SU-DHL-6 (cell line): ENCODE measurements around the gene B4GALT5.
A peak's percentile ranks its signal among the peaks of the same experiment; 100 is the strongest.

ENCODE experiments used
- H2AFZ ChIP-seq: fragments of 200-600 bp; sonication (generic); 2 replicates; pipeline ENCODE4 v1.6.1; 2014; ENCODE audit warnings: low read depth, mild to moderate bottlenecking, moderate library complexity, mixed read lengths, antibody characterized with exemption, low read length; ENCODE audit not compliant: severe bottlenecking
- H3F3A ChIP-seq: fragments of 200-600 bp; shearing (Covaris generic); 2 replicates; pipeline ENCODE4 v1.6.0; 2016; ENCODE audit warnings: antibody characterized with exemption, mild to moderate bottlenecking; ENCODE audit not compliant: insufficient read depth
- H3K27ac ChIP-seq: fragments of 200-600 bp; sonication (generic); 2 replicates; pipeline ENCODE4 v1.5.1; 2016; ENCODE audit warnings: low read depth, mild to moderate bottlenecking, low read length, moderate library complexity, mixed read lengths
- H3K27me3 ChIP-seq: fragments of 200-600 bp; sonication (generic), shearing (Covaris generic); 2 replicates; pipeline ENCODE4 v1.6.0; 2014; ENCODE audit warnings: mild to moderate bottlenecking, low read length
- H3K36me3 ChIP-seq: fragments of 200-600 bp; sonication (generic); 2 replicates; pipeline ENCODE4 v1.6.1; 2014; ENCODE audit warnings: mild to moderate bottlenecking, low read length, mixed read lengths
- H3K4me2 ChIP-seq: fragments of 300-600, 200-600 bp; shearing (Covaris generic), sonication (generic); 2 replicates; pipeline ENCODE4 v1.6.0; 2014; ENCODE audit warnings: low read length, low read depth, mild to moderate bottlenecking; ENCODE audit not compliant: poor library complexity, severe bottlenecking
- H3K4me3 ChIP-seq: fragments of 200-600 bp; sonication (generic); 2 replicates; pipeline ENCODE4 v1.5.1; 2014; ENCODE audit warnings: antibody characterized with exemption, low read length, mild to moderate bottlenecking, mixed read lengths; ENCODE audit not compliant: insufficient read depth, poor library complexity, severe bottlenecking
- H3K79me2 ChIP-seq: fragments of 200-600 bp; sonication (generic); 2 replicates; pipeline ENCODE4 v1.6.1; 2014; ENCODE audit warnings: mild to moderate bottlenecking, low read length, moderate library complexity; ENCODE audit not compliant: insufficient read depth
- H3K9ac ChIP-seq: fragments of 200-600 bp; sonication (generic); 2 replicates; pipeline ENCODE4 v1.7.0; 2014; ENCODE audit warnings: mild to moderate bottlenecking, low read length
- H3K9me2 ChIP-seq: fragments of 200-600 bp; sonication (generic); replicated peaks from 2 replicates; pipeline ENCODE4 v1.6.1; 2014; ENCODE audit warnings: low read length; ENCODE audit not compliant: insufficient read depth
- H3K9me3 ChIP-seq: fragments of 200-600 bp; sonication (generic); 2 replicates; pipeline ENCODE4 v1.6.1; 2014; ENCODE audit warnings: low read length, mixed read lengths; ENCODE audit not compliant: insufficient read depth
- H4K20me1 ChIP-seq: fragments of 200-600 bp; sonication (generic); 2 replicates; pipeline ENCODE4 v1.6.1; 2014; ENCODE audit warnings: low read depth, mild to moderate bottlenecking, antibody characterized with exemption, low read length, moderate library complexity, mixed read lengths
- EZH2phosphoT487 ChIP-seq: fragments of 200-600 bp; sonication (generic), shearing (Covaris generic); conservative IDR thresholded peaks from 2 replicates; pipeline ENCODE4 v1.6.1; 2018; ENCODE audit warnings: mild to moderate bottlenecking, antibody characterized with exemption, low read length, moderate library complexity, mixed read lengths
- TF ChIP-seq, protein P1 (sequence below): fragments of 200-600 bp; sonication (generic); IDR thresholded peaks from one replicate; pipeline ENCODE4 v1.5.1; 2017; ENCODE audit warnings: antibody characterized with exemption, mild to moderate bottlenecking, low read length, moderate library complexity; ENCODE audit not compliant: insufficient read depth, poor library complexity, severe bottlenecking

The B4GALT5 gene

DNA sequence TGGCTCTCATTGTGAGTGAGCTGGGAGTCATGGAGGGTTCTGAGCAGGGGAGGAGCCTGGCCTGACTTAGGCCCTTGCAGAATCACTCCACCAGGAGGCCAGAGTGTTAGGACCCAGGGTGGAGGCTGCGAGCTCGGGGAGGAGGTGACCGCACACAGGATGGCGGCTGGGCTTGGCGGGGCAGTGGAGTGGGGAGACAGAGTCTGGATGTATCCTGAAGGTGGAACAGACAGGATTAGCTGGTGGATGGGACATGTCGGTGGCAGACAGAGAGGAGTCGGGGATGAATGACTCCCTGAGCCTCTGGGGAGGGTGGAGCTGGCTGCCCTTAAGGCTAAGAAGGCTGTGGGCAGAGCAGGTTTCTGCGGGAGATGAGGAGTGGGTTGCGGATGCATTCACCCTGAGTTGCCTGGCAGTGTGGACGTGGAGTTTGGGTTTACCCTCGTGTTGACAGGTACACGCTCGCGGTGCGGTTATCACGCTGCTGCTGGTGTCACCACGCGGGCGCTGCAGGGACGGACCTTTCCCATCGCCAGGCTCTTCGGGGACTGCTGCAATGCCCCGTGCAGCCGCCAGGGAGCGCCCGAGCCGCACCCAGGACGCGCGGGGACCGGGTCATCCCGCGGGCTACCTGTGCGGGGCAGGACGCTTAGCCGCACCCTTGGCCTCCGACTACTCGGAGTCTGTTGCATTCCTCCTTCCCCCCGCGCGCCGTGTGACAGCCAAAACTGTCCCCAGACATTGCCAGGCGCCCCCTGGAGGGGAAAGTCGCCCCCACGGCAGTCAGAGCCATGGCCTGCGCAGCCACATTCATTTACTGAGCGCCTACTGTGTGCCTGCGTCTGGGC is 102.8 kb downstream of the B4GALT5 start:
- H3K79me2 ChIP-seq: no peaks in the 10 kb centered on the region
- H3K9me3 ChIP-seq: no peaks in the 10 kb centered on the region
- no peaks in the 10 kb centered on the region for H3K9me2 ChIP-seq
- H4K20me1 ChIP-seq: no peaks in the 10 kb centered on the region
- peak overlapping the region; percentile 41 for H3K4me2 ChIP-seq
- H3F3A ChIP-seq: no peaks in the 10 kb centered on the region
- no peaks in the 10 kb centered on the region for H3K27me3 ChIP-seq
- H3K9ac ChIP-seq: peak overlapping the region; percentile 20; the same call in 1 of the 2 replicates
- H3K4me3 ChIP-seq: peak overlapping the region; percentile 8
- peak overlapping the region; percentile 1; the same call in 1 of the 2 replicates for H3K27ac ChIP-seq
- H2AFZ ChIP-seq: peak overlapping the region; percentile 61
- TF ChIP-seq EZH2phosphoT487: no peak
- TF ChIP-seq, protein P1, sequence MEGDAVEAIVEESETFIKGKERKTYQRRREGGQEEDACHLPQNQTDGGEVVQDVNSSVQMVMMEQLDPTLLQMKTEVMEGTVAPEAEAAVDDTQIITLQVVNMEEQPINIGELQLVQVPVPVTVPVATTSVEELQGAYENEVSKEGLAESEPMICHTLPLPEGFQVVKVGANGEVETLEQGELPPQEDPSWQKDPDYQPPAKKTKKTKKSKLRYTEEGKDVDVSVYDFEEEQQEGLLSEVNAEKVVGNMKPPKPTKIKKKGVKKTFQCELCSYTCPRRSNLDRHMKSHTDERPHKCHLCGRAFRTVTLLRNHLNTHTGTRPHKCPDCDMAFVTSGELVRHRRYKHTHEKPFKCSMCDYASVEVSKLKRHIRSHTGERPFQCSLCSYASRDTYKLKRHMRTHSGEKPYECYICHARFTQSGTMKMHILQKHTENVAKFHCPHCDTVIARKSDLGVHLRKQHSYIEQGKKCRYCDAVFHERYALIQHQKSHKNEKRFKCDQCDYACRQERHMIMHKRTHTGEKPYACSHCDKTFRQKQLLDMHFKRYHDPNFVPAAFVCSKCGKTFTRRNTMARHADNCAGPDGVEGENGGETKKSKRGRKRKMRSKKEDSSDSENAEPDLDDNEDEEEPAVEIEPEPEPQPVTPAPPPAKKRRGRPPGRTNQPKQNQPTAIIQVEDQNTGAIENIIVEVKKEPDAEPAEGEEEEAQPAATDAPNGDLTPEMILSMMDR: peak; percentile 88
- no peaks in the 10 kb centered on the region for H3K36me3 ChIP-seq

DNA sequence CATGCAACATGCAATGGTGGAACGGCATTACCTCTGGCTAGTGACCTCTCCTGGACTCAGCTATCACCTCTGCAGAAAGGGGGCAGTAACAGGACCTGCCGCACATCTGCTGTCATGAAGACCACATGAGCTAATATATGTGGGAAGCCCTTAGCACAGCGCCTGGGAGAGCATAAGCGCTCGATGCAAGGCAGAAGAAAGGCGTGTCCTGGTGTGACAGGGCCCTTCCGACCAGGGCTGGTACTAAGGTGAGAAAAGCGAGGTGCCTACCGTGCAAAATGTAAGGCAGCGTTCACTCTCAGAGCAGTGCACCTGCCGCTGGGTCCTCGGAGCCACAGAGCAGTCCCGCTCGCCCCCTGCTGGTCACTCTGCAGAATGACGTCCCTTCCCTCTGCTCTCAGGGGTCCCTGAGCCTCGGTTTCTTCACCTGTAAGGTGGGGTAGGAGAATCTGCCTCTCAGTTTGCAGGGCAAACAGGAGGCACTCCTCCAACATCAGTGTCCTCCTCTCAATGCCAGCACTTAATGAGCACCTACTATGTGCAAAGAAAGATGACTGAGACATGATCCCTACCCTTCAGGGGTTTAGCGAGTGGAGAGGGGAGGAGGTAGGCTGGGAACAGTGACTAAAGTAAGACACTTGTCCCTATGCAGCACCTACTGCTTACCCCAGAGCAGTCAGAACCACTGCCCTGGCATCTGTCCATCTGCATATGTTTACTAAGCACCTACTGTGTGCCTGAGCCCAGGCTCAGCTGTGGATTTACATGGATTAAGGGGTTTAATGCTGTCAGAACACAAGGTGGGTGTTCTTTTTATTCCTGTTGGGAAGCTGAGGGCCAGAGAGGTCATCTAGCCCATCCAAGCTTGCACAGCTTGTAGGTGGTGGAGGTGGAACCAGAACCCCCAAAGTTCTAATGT is 104.7 kb downstream of the B4GALT5 start:
- H3K36me3 ChIP-seq: no peaks in the 10 kb centered on the region
- H2AFZ ChIP-seq: no peak overlapping the region
- no peak overlapping the region for H3K27ac ChIP-seq
- no peaks in the 10 kb centered on the region for H3K9me2 ChIP-seq
- TF ChIP-seq, protein P1: peak; percentile 86
- no peak for TF ChIP-seq EZH2phosphoT487
- H4K20me1 ChIP-seq: no peaks in the 10 kb centered on the region
- H3K79me2 ChIP-seq: no peaks in the 10 kb centered on the region
- no peak overlapping the region for H3K4me3 ChIP-seq
- H3F3A ChIP-seq: no peaks in the 10 kb centered on the region
- no peak overlapping the region; the same call in 1 of the 2 replicates for H3K9ac ChIP-seq
- peak overlapping the region; percentile 38 for H3K4me2 ChIP-seq
- H3K9me3 ChIP-seq: no peaks in the 10 kb centered on the region
- no peaks in the 10 kb centered on the region for H3K27me3 ChIP-seq

DNA sequence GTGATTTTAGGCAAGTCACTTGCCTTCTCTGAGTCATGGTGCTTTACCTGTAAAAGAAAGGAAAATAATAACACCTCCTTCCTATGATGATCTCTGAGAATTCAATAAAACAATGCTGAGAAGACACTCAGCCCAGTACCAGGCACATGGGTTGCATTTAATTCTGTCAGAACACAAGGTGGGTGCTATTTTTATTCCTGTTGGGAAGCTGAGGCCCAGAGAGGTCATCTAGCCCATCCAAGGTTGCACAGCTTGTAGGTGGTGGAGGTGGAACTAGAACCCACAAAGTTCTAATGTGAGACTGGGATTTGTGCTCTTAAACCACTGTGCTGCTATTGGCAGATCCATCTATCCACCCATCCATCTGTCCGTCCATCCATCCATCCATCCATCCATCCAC is 106.1 kb downstream of the B4GALT5 start:
- Histone ChIP-seq H3K36me3 (no peaks in the 10 kb centered on the region), H3K27me3 (no peaks in the 10 kb centered on the region), H2AFZ (no peak overlapping the region), H3K4me3 (no peak overlapping the region), H3K4me2 (no peak overlapping the region), H3F3A (no peaks in the 10 kb centered on the region), H3K79me2 (no peaks in the 10 kb centered on the region), H4K20me1 (no peaks in the 10 kb centered on the region), H3K9ac (no peak overlapping the region), H3K9me3 (no peaks in the 10 kb centered on the region), H3K9me2 (no peaks in the 10 kb centered on the region), H3K27ac (no peak overlapping the region)
- TF ChIP-seq EZH2phosphoT487: no peak
